BJ (cell line): ENCODE measurements around the gene RAB13. TPM values are rescaled to one million over a fixed set of nuclear protein-coding genes. Genes with fewer than 3 reads are reported as not detected.
"Not testable (repeated sequence)": the region's sequence is repeated elsewhere in the genome, so short reads cannot be mapped to it uniquely, and the experiment has no call there.

Source experiments
- CTCF ChIA-PET: fragments of 350-600 bp; formaldehyde crosslinking; extraction: SDS; loops from one replicate; lab custom pipeline; 2021; ENCODE audit warnings: antibody characterized with exemption, inconsistent platforms; lab: Yijun Ruan, JAX
- POLR2A ChIA-PET: fragments of 300-600 bp; sonication (Branson Sonifier 250); formaldehyde crosslinking; extraction: SDS; loops from one replicate; lab custom pipeline; 2021; ENCODE audit warnings: antibody characterized with exemption; lab: Charles Lee
- DNase-seq: peaks from one replicate; pipeline ENCODE4 v3.0.0-alpha.2; 2011; ENCODE audit warnings: low read depth
- H3K27me3 ChIP-seq: 2 replicates; pipeline ENCODE4 v1.6.0; 2011; ENCODE audit warnings: low read length; ENCODE audit not compliant: control insufficient read depth, insufficient read depth
- H3K36me3 ChIP-seq: 2 replicates; pipeline ENCODE4 v1.5.1; 2011; ENCODE audit warnings: low read length; ENCODE audit not compliant: control insufficient read depth, insufficient read depth
- H3K4me3 ChIP-seq: 2 replicates; pipeline ENCODE4 v1.5.1; 2011; ENCODE audit warnings: low read depth, mild to moderate bottlenecking, control low read depth, low read length
- CTCF ChIP-seq: IDR thresholded peaks from 2 replicates; pipeline ENCODE4 v1.5.1; 2011; ENCODE audit warnings: low read depth, mild to moderate bottlenecking, control low read depth, inconsistent platforms, low read length, moderate library complexity; ENCODE audit not compliant: insufficient read depth
- polyA plus RNA-seq: library from polyadenylated mRNA; depleted of rRNA; stranded (reverse); fragments of >200 nt; gene quantifications from 2 replicates; pipeline ENCODE4 v1.2.3, GENCODE V29; 2011

Gene RAB13
- polyA plus RNA-seq, 1 experiment = 69.5 TPM

DNA sequence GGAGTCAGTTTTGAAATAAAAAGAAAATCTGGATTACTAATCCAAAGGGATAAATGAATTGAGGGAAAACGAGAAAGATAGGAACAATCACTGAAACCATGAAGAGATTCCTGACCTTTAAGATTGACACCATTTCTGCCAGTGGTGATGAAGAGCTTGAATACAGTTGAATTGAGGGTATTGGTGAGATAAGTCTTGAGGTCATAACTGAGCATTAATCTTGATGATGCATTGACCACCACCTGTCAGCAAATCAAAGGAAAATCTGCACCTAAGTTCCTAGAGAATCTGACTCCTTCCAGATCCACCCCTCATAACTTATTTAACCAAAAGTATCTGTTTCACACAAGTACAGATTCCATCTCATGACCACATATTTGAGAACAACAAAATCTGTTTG is 26.0 kb upstream of the RAB13 start:
- no peak for DNase-seq
- no peaks in the 10 kb centered on the region for H3K27me3 ChIP-seq
- H3K36me3 ChIP-seq = no peaks in the 10 kb centered on the region
- H3K4me3 ChIP-seq = no peak overlapping the region
- ChIA-PET POLR2A (no interaction called here), CTCF (no interaction called here)
- no peak for TF ChIP-seq CTCF

- Histone ChIP-seq H3K4me3 (no peak overlapping the region), H3K36me3 (no peaks in the 10 kb centered on the region), H3K27me3 (no peaks in the 10 kb centered on the region)
- ChIA-PET CTCF (no interaction called here), POLR2A (no interaction called here)
- no peak for DNase-seq
- no peak for TF ChIP-seq CTCF
Measured at GRCh38 chr1:154006136-154006535, 20.0 kb upstream of the RAB13 start.

DNA sequence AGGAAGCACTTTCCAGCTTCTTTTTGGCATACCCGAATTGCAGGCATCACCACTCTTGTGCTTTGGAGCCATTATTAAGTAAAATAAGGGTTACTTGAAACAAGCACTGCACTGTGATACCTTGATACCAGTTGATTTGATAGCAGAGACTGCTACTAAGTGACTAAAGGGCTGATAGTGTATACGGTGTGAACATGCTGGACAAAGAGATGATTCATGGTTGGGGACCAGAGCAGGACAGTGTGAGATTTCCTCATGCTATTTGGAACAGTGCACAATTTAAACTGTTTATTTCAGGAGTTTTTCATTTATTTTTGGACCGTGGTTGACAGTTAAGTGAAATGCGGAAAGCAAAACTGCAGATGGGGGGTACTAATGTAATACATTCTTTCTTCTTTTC is 14.3 kb upstream of the RAB13 start:
- CTCF ChIA-PET = interaction anchor here (0.9 kb wide), 1 partner anchor 203 kb away, joined by 3 read pairs; no protein-coding TSS in a partner anchor
- Histone ChIP-seq H3K36me3 (no peaks in the 10 kb centered on the region), H3K27me3 (no peaks in the 10 kb centered on the region), H3K4me3 (no peak overlapping the region)
- TF ChIP-seq CTCF = no peak
- no peak for DNase-seq
- POLR2A ChIA-PET = interaction anchor here (1.8 kb wide), 1 partner anchor 10 kb away, joined by 7 read pairs; the partner anchor contains the start of gene RPS27

- DNase-seq, CTCF ChIA-PET, H3K36me3 ChIP-seq, POLR2A ChIA-PET, H3K27me3 ChIP-seq, H3K4me3 ChIP-seq: not testable (repeated sequence)
Measured at GRCh38 chr1:153996882-153997281, 10.7 kb upstream of the RAB13 start.

DNA sequence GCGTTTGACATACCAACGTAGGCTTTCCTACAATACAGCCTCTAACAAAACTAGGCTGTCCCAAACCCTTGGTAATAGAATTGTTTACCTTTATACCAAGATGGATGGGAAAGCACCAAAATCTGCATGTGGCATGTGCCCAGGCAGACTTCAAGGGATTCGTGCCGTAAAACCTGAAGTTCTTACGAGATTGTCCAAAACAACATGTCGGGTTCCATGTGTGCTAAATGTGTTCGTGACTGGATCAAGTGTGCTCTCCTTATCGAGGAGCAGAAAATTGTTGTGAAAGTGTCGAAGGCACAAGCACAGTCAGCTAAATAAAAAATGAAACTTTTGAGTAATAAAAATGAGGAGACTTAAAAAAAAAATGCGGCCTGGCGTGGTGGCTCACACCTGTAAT is 9.5 kb upstream of the RAB13 start:
- ChIA-PET POLR2A (interaction anchor here (1.1 kb wide), 1 partner anchor 9 kb away, joined by 3 read pairs; the partner anchor contains the start of gene RAB13), CTCF (no interaction called here)
- TF ChIP-seq CTCF = no peak
- no peak for DNase-seq
- Histone ChIP-seq H3K4me3 (no peak overlapping the region), H3K36me3 (no peaks in the 10 kb centered on the region), H3K27me3 (no peaks in the 10 kb centered on the region)

DNA sequence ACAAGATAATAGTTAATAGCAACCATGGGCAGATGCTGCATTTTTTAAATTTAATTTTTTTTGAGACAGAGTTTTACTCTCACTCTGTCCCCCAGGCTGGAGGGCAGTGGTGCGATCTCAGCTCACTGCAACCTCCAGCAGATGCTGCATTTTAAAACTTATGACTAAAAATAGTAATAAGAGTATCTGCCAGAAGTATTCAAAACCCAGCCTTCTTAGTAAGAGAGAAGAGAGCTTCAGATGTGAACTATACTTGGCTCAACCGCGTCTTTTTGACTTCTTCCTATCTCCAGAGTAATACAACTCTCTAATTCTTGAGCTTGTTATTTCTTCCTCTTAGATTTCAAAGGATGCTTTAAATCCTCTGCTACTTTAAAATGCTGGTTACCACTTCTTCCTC is 9.1 kb upstream of the RAB13 start:
- no peak for TF ChIP-seq CTCF
- Histone ChIP-seq H3K4me3 (no peak overlapping the region), H3K27me3 (no peaks in the 10 kb centered on the region), H3K36me3 (no peaks in the 10 kb centered on the region)
- DNase-seq = no peak
- CTCF ChIA-PET = no interaction called here
- POLR2A ChIA-PET = interaction anchor here (1.1 kb wide), 1 partner anchor 9 kb away, joined by 3 read pairs; the partner anchor contains the start of gene RAB13
